ENCODE measurements around the gene DNAJC4.

DNA sequence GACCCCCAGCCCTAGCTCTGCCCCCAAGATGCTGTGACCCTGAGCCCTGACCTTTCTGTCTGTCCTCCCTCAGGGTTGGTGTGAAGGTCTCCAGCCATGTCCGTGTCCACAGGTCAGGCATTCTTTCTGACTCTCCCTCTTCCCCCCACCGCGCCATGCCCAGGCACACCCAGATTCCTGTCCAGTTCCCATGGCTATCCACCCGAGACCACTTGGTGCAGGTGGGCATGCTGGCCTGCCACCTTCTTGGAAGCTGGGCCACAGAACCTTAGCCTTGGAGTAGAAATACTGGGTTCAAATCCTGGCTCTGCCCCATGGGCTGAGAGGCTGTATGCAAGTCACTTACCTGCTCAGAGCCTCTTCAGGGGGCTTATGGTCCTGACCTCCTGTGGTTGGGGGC is 18.7 kb downstream of the DNAJC4 start:
- TF ChIP-seq, protein P1, sequence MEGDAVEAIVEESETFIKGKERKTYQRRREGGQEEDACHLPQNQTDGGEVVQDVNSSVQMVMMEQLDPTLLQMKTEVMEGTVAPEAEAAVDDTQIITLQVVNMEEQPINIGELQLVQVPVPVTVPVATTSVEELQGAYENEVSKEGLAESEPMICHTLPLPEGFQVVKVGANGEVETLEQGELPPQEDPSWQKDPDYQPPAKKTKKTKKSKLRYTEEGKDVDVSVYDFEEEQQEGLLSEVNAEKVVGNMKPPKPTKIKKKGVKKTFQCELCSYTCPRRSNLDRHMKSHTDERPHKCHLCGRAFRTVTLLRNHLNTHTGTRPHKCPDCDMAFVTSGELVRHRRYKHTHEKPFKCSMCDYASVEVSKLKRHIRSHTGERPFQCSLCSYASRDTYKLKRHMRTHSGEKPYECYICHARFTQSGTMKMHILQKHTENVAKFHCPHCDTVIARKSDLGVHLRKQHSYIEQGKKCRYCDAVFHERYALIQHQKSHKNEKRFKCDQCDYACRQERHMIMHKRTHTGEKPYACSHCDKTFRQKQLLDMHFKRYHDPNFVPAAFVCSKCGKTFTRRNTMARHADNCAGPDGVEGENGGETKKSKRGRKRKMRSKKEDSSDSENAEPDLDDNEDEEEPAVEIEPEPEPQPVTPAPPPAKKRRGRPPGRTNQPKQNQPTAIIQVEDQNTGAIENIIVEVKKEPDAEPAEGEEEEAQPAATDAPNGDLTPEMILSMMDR (conservative IDR thresholded peaks at IDR 0.05 in 1 of 2, IDR thresholded peaks at IDR 0.05 in 1 of 2; ENCODE audit: extremely low read depth in 1 of 2, insufficient read depth in 1 of 2, low read depth in 1 of 2, low read length in 2 of 2): no peak
- TF ChIP-seq EZH2 (IDR thresholded peaks at IDR 0.05; ENCODE audit: borderline replicate concordance, low read length): no peak

Data from mammary epithelial cell (primary cell).